Measurements from ENCODE around the gene DPH5.
"Not testable (repeated sequence)": the region's sequence is repeated elsewhere in the genome, so short reads cannot be mapped to it uniquely, and the experiment has no call there.

The DPH5 gene

GRCh38 chr1:100953960-100954730 lies 71.4 kb downstream of the DPH5 start:
- no peak for DNase-seq (ENCODE audit: low read depth)
- no peak for TF ChIP-seq CTCF (conservative IDR thresholded peaks at IDR 0.05; ENCODE audit: low read depth, low read length)

DNA sequence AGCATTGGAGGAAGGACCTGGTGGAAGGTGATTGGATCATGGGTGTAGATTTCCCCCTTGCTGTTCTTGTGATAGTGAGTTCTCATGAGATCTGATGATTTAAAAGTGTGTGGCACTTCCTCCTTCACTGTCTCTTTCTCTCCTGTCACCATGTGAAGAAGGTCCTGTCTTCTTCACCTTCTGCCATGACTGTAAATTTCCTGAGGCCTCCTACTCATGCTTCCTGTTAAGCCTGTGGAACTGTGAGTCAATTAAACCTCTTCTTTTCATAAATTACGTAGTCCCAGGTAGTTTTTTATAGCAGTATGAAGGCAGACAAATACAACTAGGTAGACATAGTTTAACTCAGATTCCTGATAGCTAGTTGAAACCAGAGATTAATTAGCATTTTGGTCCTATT lies 72.6 kb downstream of the DPH5 start:
- not testable (repeated sequence) for H3K4me3 ChIP-seq (ENCODE audit: low read depth, low read length); DNase-seq (ENCODE audit: low read depth)

More at GRCh38 chr1:100953960-100954730, 71.4 kb downstream of the DPH5 start:
- no peak overlapping the region for H3K4me3 ChIP-seq (ENCODE audit: low read depth, low read length)

DNA sequence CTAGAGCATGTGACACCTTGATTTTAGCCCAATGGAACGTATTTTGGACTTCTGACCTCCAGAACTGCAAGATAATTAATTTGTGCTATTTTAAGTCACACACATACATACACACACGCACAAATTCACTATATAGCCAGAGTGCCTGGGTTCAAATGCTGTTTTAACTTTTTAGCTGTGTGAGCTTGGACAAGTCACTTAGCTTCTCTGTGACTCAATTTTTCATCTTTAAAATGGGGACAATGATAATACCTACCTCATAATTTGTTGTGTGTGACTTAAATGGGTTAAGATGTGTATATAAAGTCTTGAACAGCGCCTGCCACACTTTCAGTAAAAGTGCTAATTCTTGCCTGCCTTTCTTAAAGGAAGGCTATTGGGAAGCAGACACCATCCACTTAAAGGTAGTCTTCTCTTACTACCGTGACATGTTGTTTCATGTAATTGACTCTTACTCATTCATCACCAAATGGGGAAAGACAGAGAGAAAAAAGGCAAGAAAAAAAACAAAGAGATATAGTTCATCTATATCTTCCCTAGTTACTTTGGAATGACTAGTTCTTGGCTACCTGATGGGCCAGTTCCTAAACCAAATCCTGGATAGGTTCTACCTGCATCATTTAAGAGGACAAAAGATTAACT lies 73.4 kb downstream of the DPH5 start:
- no peak overlapping the region for H3K4me3 ChIP-seq (ENCODE audit: low read depth, low read length)
- TF ChIP-seq CTCF (conservative IDR thresholded peaks at IDR 0.05; ENCODE audit: low read depth, low read length) = no peak
- DNase-seq (ENCODE audit: low read depth) = no peak

- TF ChIP-seq CTCF (conservative IDR thresholded peaks at IDR 0.05; ENCODE audit: low read depth, low read length) = no peak
- H3K4me3 ChIP-seq (ENCODE audit: low read depth, low read length) = no peak overlapping the region
- peak; percentile 24 for DNase-seq (ENCODE audit: low read depth)
Measured at GRCh38 chr1:100950781-100951180, 74.8 kb downstream of the DPH5 start.

DNA sequence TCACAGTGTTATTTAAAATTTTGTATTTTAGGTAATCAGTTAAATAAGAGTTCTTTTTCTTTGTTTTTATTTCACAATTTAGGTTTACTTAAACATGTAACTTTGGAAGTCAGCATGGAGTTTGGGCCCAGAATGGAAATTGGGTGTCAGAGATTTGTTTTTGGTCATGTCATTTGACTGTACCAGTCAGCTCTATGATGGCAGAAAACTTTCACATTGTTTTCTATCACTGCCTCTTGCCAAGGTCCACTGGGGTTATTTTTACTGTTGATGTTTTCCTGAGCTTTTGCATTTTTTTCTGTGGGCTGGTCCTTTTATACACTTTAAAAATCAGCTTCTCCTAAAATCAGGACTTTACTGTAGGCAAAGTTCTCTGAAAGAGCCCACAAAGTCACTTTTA lies 75.2 kb downstream of the DPH5 start:
- no peak overlapping the region for H3K4me3 ChIP-seq (ENCODE audit: low read depth, low read length)
- DNase-seq (ENCODE audit: low read depth) = no peak
- TF ChIP-seq CTCF (conservative IDR thresholded peaks at IDR 0.05; ENCODE audit: low read depth, low read length) = no peak

- DNase-seq (ENCODE audit: low read depth) = peak; percentile 59
- H3K4me3 ChIP-seq (ENCODE audit: low read depth, low read length) = not testable (repeated sequence)
Measured at GRCh38 chr1:100949515-100950158, 75.9 kb downstream of the DPH5 start.

DNA sequence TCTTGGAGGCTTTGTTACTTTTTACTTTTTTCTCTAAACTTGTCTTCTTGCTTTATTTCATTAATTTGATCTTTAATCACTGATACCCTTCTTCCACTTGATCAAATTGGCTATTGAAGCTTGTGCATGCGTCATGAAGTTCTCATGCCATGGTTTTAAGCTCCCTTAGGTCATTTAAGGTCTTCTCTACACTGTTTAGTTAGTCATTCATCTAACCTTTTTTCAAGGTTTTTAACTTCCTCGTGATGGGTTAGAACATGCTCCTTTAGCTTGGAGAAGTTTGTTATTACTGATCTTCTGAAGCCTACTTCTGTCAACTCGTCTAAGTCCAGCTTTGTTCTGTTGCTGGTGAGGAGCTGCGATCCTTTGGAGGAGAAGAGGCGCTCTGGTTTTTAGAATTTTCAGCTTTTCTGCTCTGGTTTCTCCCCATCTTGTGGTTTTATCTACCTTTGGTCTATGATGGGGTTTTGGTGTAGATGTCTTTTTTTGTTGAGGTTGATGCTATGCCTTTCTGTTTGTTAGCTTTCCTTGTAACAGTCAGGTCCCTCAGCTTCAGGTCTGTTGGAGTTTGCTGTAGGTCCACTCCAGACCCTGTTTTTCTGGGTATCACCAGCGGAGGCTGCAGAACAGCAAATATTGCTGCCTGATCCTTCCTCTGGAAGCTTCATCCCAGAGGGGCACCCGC lies 76.7 kb downstream of the DPH5 start:
- not testable (repeated sequence) for H3K4me3 ChIP-seq (ENCODE audit: low read depth, low read length); DNase-seq (ENCODE audit: low read depth)

GRCh38 chr1:100947816-100948215 lies 77.8 kb downstream of the DPH5 start:
- not testable (repeated sequence) for H3K4me3 ChIP-seq (ENCODE audit: low read depth, low read length); DNase-seq (ENCODE audit: low read depth)

DNA sequence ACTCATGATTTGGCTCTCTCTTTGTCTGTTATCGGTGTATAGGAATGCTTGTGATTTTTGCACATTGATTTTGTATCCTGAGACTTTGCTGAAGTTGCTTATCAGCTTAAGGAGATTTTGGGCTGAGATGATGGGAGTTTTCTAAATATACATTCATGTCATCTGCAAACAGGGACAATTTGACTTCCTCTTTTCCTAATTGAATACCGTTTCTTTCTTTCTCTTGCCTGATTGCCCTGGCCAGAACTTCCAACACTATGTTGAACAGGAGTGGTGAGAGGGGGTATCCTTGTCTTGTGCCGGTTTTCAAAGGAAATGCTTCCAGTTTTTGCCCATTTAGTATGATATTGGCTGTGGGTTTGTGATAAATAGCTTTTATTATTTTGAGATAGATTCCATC lies 79.5 kb downstream of the DPH5 start:
- H3K4me3 ChIP-seq (ENCODE audit: low read depth, low read length); DNase-seq (ENCODE audit: low read depth): not testable (repeated sequence)
